Retinal pigment epithelial cell (primary cell): Measurements from ENCODE around the gene MRO.
"Not testable (repeated sequence)": the region's sequence is repeated elsewhere in the genome, so short reads cannot be mapped to it uniquely, and the experiment has no call there.

ENCODE experiments used
- DNase-seq: peaks from one replicate; pipeline ENCODE4 v3.0.0-alpha.2; 2010; ENCODE audit warnings: low read depth
- H3K4me3 ChIP-seq: 2 replicates; pipeline ENCODE4 v1.5.1; 2011; ENCODE audit warnings: mild to moderate bottlenecking, low read length, control low read depth, moderate library complexity
- CTCF ChIP-seq: conservative IDR thresholded peaks from 2 replicates; pipeline ENCODE4 v1.5.1; 2011; ENCODE audit warnings: low read depth, low read length, control low read depth, inconsistent platforms

MRO gene

GRCh38 chr18:50786864-50787263, 33.0 kb downstream of the MRO start:
- TF ChIP-seq CTCF, result no peak
- no peak for DNase-seq
- no peak overlapping the region for H3K4me3 ChIP-seq

GRCh38 chr18:50783553-50783952, 36.3 kb downstream of the MRO start:
- DNase-seq, result no peak
- no peak for TF ChIP-seq CTCF
- no peak overlapping the region for H3K4me3 ChIP-seq

- DNase-seq, H3K4me3 ChIP-seq: not testable (repeated sequence)
Observed at GRCh38 chr18:50779021-50779420, 40.8 kb downstream of the MRO start.

GRCh38 chr18:50776383-50776782, 43.4 kb downstream of the MRO start:
- TF ChIP-seq CTCF, result no peak
- DNase-seq, result no peak
- H3K4me3 ChIP-seq, result no peak overlapping the region

- H3K4me3 ChIP-seq, result no peak overlapping the region
- no peak for DNase-seq
- no peak for TF ChIP-seq CTCF
Observed at GRCh38 chr18:50775726-50776125, 44.1 kb downstream of the MRO start.

- no peak for DNase-seq
- H3K4me3 ChIP-seq, result no peak overlapping the region
- no peak for TF ChIP-seq CTCF
Observed at GRCh38 chr18:50775207-50775606, 44.6 kb downstream of the MRO start.

GRCh38 chr18:50769463-50769862, 50.4 kb downstream of the MRO start:
- TF ChIP-seq CTCF, result no peak
- H3K4me3 ChIP-seq, result no peak overlapping the region
- no peak for DNase-seq

- H3K4me3 ChIP-seq, result no peak overlapping the region
- no peak for TF ChIP-seq CTCF
- DNase-seq, result no peak
Observed at GRCh38 chr18:50757358-50757757, 62.5 kb downstream of the MRO start.
